SK-N-SH treated with all-trans-retinoic acid at 6 μM for 48 hours (cell line): ENCODE measurements around the gene SYN1.

ENCODE experiments used
- ARNTL ChIP-seq: fragments of 450-650 bp; formaldehyde crosslinking; IDR thresholded peaks from 2 replicates; pipeline ENCODE4 v1.5.0; 2020; ENCODE audit warnings: low read depth, mild to moderate bottlenecking, moderate library complexity, borderline replicate concordance
- BACH2 ChIP-seq: fragments of 250-450 bp; sonication (Bioruptor Pico); IDR thresholded peaks from 2 replicates; pipeline ENCODE4 v1.9.0; 2021; ENCODE audit warnings: mild to moderate bottlenecking, borderline replicate concordance
- ESRRG ChIP-seq: fragments of 250-450 bp; sonication (Bioruptor Pico); IDR thresholded peaks from 2 replicates; pipeline ENCODE4 v1.6.1; 2021; ENCODE audit warnings: mild to moderate bottlenecking
- ISL1 ChIP-seq: fragments of 250-450 bp; sonication (Bioruptor Pico); IDR thresholded peaks from 2 replicates; pipeline ENCODE4 v2.1.2; 2022; ENCODE audit warnings: mild to moderate bottlenecking, moderate library complexity
- RARB ChIP-seq: fragments of 250-450 bp; sonication (Bioruptor Pico); IDR thresholded peaks from 2 replicates; pipeline ENCODE4 v1.8.0; 2021; ENCODE audit warnings: mild to moderate bottlenecking, moderate library complexity
- TOX ChIP-seq: fragments of 250-450 bp; sonication (Bioruptor Pico); IDR thresholded peaks from 2 replicates; pipeline ENCODE4 v1.8.0; 2021; ENCODE audit warnings: mild to moderate bottlenecking, moderate library complexity, borderline replicate concordance
- ZFP3 ChIP-seq: fragments of 250-450 bp; sonication (Bioruptor Pico); IDR thresholded peaks from 2 replicates; pipeline ENCODE4 v1.5.0; 2020; ENCODE audit warnings: mild to moderate bottlenecking, moderate library complexity
- ZNF565 ChIP-seq: fragments of 450-650 bp; formaldehyde crosslinking; conservative IDR thresholded peaks from 2 replicates; pipeline ENCODE4 v1.5.0; 2020; ENCODE audit warnings: low read depth, mild to moderate bottlenecking, moderate library complexity
- ZNF8 ChIP-seq: fragments of 450-650 bp; formaldehyde crosslinking; IDR thresholded peaks from 2 replicates; pipeline ENCODE4 v1.5.0; 2020; ENCODE audit warnings: mild to moderate bottlenecking, moderate library complexity
- TF ChIP-seq, protein P1 (sequence below): fragments of 250-450 bp; sonication (Bioruptor Pico); IDR thresholded peaks from 2 replicates; pipeline ENCODE4 v1.5.0; 2020; ENCODE audit warnings: mild to moderate bottlenecking, moderate library complexity
- TF ChIP-seq, protein P2 (sequence below): fragments of 250-450 bp; sonication (Bioruptor Pico); IDR thresholded peaks from 2 replicates; pipeline ENCODE4 v1.8.0; 2020; ENCODE audit warnings: mild to moderate bottlenecking, moderate library complexity, borderline replicate concordance
- TF ChIP-seq, protein P3 (sequence below): fragments of 250-450 bp; sonication (Bioruptor Pico); IDR thresholded peaks from 2 replicates; pipeline ENCODE4 v1.8.0; 2021; ENCODE audit warnings: low read depth, mild to moderate bottlenecking, moderate library complexity, borderline replicate concordance

DNA sequence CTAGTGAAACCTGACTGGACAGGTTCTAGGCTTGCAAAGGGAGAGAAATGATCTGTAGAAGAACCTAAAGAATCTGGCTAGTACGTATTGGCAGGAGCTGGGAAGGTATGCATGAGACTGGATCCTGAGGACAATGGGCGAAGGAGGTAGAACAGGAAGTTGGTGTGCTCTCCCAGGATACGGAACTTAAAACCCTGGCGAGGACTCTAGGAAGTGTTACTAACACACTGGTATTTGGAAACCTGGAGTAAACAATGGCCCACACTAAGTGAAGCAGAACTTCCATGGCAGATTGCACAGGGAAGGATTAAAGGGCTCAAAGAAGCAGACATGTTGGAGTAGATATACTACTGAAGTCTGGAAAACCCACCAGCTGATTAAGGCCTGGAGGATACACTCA is 9.1 kb downstream of the SYN1 start:
- no peak for TF ChIP-seq ZNF8
- no peak for TF ChIP-seq ZFP3 (CRISPR knock-in tag)
- TF ChIP-seq BACH2: no peak
- TF ChIP-seq, protein P1, sequence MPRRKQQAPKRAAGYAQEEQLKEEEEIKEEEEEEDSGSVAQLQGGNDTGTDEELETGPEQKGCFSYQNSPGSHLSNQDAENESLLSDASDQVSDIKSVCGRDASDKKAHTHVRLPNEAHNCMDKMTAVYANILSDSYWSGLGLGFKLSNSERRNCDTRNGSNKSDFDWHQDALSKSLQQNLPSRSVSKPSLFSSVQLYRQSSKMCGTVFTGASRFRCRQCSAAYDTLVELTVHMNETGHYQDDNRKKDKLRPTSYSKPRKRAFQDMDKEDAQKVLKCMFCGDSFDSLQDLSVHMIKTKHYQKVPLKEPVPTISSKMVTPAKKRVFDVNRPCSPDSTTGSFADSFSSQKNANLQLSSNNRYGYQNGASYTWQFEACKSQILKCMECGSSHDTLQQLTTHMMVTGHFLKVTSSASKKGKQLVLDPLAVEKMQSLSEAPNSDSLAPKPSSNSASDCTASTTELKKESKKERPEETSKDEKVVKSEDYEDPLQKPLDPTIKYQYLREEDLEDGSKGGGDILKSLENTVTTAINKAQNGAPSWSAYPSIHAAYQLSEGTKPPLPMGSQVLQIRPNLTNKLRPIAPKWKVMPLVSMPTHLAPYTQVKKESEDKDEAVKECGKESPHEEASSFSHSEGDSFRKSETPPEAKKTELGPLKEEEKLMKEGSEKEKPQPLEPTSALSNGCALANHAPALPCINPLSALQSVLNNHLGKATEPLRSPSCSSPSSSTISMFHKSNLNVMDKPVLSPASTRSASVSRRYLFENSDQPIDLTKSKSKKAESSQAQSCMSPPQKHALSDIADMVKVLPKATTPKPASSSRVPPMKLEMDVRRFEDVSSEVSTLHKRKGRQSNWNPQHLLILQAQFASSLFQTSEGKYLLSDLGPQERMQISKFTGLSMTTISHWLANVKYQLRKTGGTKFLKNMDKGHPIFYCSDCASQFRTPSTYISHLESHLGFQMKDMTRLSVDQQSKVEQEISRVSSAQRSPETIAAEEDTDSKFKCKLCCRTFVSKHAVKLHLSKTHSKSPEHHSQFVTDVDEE (CRISPR knock-in tag): no peak
- TF ChIP-seq ARNTL (CRISPR knock-in tag): no peak
- TF ChIP-seq, protein P2, sequence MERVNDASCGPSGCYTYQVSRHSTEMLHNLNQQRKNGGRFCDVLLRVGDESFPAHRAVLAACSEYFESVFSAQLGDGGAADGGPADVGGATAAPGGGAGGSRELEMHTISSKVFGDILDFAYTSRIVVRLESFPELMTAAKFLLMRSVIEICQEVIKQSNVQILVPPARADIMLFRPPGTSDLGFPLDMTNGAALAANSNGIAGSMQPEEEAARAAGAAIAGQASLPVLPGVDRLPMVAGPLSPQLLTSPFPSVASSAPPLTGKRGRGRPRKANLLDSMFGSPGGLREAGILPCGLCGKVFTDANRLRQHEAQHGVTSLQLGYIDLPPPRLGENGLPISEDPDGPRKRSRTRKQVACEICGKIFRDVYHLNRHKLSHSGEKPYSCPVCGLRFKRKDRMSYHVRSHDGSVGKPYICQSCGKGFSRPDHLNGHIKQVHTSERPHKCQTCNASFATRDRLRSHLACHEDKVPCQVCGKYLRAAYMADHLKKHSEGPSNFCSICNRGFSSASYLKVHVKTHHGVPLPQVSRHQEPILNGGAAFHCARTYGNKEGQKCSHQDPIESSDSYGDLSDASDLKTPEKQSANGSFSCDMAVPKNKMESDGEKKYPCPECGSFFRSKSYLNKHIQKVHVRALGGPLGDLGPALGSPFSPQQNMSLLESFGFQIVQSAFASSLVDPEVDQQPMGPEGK (CRISPR knock-in tag): no peak
- TF ChIP-seq RARB (CRISPR knock-in tag): no peak
- TF ChIP-seq ESRRG (CRISPR knock-in tag): no peak
- TF ChIP-seq ISL1: no peak
- TF ChIP-seq TOX (CRISPR knock-in tag): no peak
- TF ChIP-seq, protein P3, sequence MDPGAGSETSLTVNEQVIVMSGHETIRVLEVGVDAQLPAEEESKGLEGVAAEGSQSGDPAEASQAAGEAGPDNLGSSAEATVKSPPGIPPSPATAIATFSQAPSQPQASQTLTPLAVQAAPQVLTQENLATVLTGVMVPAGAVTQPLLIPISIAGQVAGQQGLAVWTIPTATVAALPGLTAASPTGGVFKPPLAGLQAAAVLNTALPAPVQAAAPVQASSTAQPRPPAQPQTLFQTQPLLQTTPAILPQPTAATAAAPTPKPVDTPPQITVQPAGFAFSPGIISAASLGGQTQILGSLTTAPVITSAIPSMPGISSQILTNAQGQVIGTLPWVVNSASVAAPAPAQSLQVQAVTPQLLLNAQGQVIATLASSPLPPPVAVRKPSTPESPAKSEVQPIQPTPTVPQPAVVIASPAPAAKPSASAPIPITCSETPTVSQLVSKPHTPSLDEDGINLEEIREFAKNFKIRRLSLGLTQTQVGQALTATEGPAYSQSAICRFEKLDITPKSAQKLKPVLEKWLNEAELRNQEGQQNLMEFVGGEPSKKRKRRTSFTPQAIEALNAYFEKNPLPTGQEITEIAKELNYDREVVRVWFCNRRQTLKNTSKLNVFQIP (CRISPR knock-in tag): no peak
- TF ChIP-seq ZNF565 (CRISPR knock-in tag): no peak
